Brain microvascular endothelial cell (primary cell): ENCODE results near the gene WDTC1.

Experiments
- DNase-seq: peaks from one replicate; pipeline ENCODE4 v3.0.0-alpha.2; 2020
- H3K27ac ChIP-seq: fragments of 250-450 bp; sonication (Bioruptor Pico); 2 replicates; pipeline ENCODE4 v1.5.1; 2020; ENCODE audit warnings: mild to moderate bottlenecking, moderate library complexity
- H3K27me3 ChIP-seq: fragments of 250-450 bp; sonication (Bioruptor Pico); replicated peaks from 2 replicates; pipeline ENCODE4 v1.5.1; 2020; ENCODE audit warnings: mild to moderate bottlenecking
- H3K36me3 ChIP-seq: fragments of 250-450 bp; sonication (Bioruptor Pico); replicated peaks from 2 replicates; pipeline ENCODE4 v1.5.1; 2020; ENCODE audit warnings: mild to moderate bottlenecking
- H3K4me3 ChIP-seq: 2 replicates; pipeline ENCODE4 v1.5.1; 2011; ENCODE audit warnings: low read depth, mild to moderate bottlenecking, control low read depth, low read length, moderate library complexity
- CTCF ChIP-seq: IDR thresholded peaks from 2 replicates; pipeline ENCODE4 v1.5.1; 2011; ENCODE audit warnings: low read depth, mild to moderate bottlenecking, moderate library complexity, low read length, control low read depth, inconsistent platforms; ENCODE audit errors: missing control alignments
- in situ Hi-C: cut with HindIII; loops from 2 replicates; pipeline ENCODE4 v1.10.0; 2017; ENCODE audit warnings: low sequenced_read_pairs, low pct_ligation_motif_present

WDTC1 gene

GRCh38 chr1:27290581-27290980 lies 56.1 kb downstream of the WDTC1 start:
- DNase-seq = no peak
- Histone ChIP-seq H3K36me3 (peaks cover 8% of the 10 kb centered on the region), H3K27me3 (no peaks in the 10 kb centered on the region), H3K4me3 (no peak overlapping the region), H3K27ac (no peak overlapping the region)
- TF ChIP-seq CTCF = no peak
- in situ Hi-C loops = no loop called here

- peaks cover 8% of the 10 kb centered on the region for H3K36me3 ChIP-seq
- in situ Hi-C loops = no loop called here
- H3K4me3 ChIP-seq = no peak overlapping the region
- no peak overlapping the region for H3K27ac ChIP-seq
- TF ChIP-seq CTCF = no peak
- no peaks in the 10 kb centered on the region for H3K27me3 ChIP-seq
- peak; percentile 23 for DNase-seq
Measured at GRCh38 chr1:27292106-27292505, 57.7 kb downstream of the WDTC1 start.

GRCh38 chr1:27293915-27294314 lies 59.5 kb downstream of the WDTC1 start:
- Histone ChIP-seq H3K36me3 (peaks cover 8% of the 10 kb centered on the region), H3K4me3 (no peak overlapping the region), H3K27me3 (no peaks in the 10 kb centered on the region), H3K27ac (no peak overlapping the region)
- DNase-seq = no peak
- no peak for TF ChIP-seq CTCF
- in situ Hi-C loops = no loop called here

- peak; percentile 56 for DNase-seq
- H3K27me3 ChIP-seq = no peaks in the 10 kb centered on the region
- no peak overlapping the region for H3K27ac ChIP-seq
- in situ Hi-C loops = no loop called here
- H3K4me3 ChIP-seq = no peak overlapping the region
- peak; percentile 79 for TF ChIP-seq CTCF
- H3K36me3 ChIP-seq = peaks cover 8% of the 10 kb centered on the region
Measured at GRCh38 chr1:27296773-27297291, 62.4 kb downstream of the WDTC1 start.

- no peaks in the 10 kb centered on the region for H3K27me3 ChIP-seq
- no peak for TF ChIP-seq CTCF
- DNase-seq = no peak
- H3K36me3 ChIP-seq = peaks cover 8% of the 10 kb centered on the region
- no peak overlapping the region for H3K27ac ChIP-seq
- H3K4me3 ChIP-seq = no peak overlapping the region
- in situ Hi-C loops = no loop called here
Measured at GRCh38 chr1:27297903-27298302, 63.5 kb downstream of the WDTC1 start.
